Mammary epithelial cell (primary cell): ENCODE measurements around the gene SLC25A21.

Experiments used
- CTCF ChIP-seq, 2 donors: IDR thresholded peaks in 1 of 2; conservative IDR thresholded peaks in 1 of 2; 2 replicates each; pipeline ENCODE4 v1.5.1; 2011 to 2012; ENCODE audit warnings: inconsistent platforms in 2 of 2, low read length in 2 of 2, mild to moderate bottlenecking in 2 of 2, control low read depth in 1 of 2, low read depth in 1 of 2; ENCODE audit not compliant: insufficient read depth in 1 of 2; ENCODE audit errors: extremely low read depth in 1 of 2
- EZH2 ChIP-seq: IDR thresholded peaks from 2 replicates; pipeline ENCODE4 v1.6.1; 2012; ENCODE audit warnings: low read length, inconsistent platforms, borderline replicate concordance

- TF ChIP-seq CTCF (conservative IDR thresholded peaks at IDR 0.05 in 1 of 2, IDR thresholded peaks at IDR 0.05 in 1 of 2; ENCODE audit: extremely low read depth in 1 of 2, insufficient read depth in 1 of 2, low read depth in 1 of 2, low read length in 2 of 2) = no peak
- TF ChIP-seq EZH2 = no peak
These were observed 219.7 kb downstream of the SLC25A21 start for GRCh38 chr14:36952689-36953088.
